NCI-H146 treated with DMSO at 0.1 percent for 48 hours (cell line): ENCODE results near the gene INO80.
"Not testable (repeated sequence)": the region's sequence is repeated elsewhere in the genome, so short reads cannot be mapped to it uniquely, and the experiment has no call there.

Experiments
- DNase-seq: peaks from one replicate; lab custom pipeline; 2025; ENCODE audit not compliant: unreplicated experiment; lab: John Stamatoyannopoulos, UW

INO80 gene

GRCh38 chr15:41115652-41116115, 396 bp downstream of the INO80 start:
- no peak for DNase-seq

- no peak for DNase-seq
These were observed 874 bp downstream of the INO80 start for GRCh38 chr15:41115161-41115651.

GRCh38 chr15:41106947-41107346, 9.1 kb downstream of the INO80 start:
- DNase-seq, result no peak

- DNase-seq, result no peak
These were observed 10.4 kb downstream of the INO80 start for GRCh38 chr15:41105348-41106334.

- DNase-seq, result no peak
These were observed 11.8 kb downstream of the INO80 start for GRCh38 chr15:41104234-41104633.

DNA sequence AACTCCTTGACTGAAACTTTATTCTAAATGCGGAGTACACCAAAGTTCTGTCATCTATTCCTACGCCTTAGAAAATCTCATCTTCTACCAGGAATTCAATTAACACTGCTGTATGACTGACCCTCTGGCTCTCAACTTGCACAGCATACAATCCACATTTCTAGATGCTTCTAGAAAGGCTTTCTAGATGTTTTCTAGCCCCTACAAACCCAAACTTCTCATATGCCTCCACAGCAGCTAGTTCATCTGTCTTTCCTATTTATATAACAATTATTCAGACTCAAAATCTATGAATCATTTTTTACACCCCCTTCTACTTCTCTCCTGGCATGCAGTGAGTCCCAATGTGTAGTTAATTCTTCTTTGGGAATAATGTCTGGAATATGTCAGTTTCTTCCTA, 13.2 kb downstream of the INO80 start:
- DNase-seq, result no peak

- DNase-seq, result no peak
These were observed 19.9 kb downstream of the INO80 start for GRCh38 chr15:41096178-41096577.

DNA sequence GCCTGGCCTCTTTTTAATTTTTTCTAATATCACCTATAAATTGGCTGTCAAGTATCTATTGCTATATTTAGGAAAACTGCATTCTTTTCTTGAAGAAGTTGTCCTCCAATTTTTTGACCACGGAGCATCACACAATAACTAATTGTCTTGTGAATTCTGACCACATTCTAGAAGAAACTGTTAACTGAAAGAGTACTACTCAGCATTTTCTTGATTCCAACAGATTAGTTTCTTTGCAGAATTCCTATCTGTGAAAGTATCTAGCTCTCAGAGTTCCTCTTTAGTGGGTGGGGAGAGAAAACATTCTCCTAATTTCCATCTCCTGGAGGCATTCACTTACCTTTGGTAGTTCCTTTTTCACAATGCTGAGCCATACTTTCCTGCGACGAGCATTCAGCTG, 31.1 kb downstream of the INO80 start:
- DNase-seq, result no peak

GRCh38 chr15:41080144-41080543, 35.9 kb downstream of the INO80 start:
- no peak for DNase-seq

DNA sequence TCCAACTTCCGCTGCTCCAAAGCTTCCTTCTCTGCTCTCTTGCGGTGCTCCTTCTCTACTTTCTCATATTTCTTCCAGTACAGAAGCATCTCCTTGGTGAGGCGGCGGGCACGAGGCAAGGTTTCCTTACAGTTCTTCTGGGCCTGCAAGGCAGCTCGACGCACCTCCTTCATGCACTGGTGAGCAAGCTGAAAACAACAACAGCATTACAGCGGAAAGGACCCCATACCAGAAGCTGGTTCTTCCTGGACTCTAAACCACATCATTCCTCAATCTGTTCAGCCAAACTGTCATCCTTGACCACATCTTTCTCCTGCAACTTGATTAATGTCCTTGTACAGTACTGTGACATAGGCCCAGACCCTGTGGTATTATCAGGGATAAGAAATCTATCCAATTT, 36.4 kb downstream of the INO80 start:
- no peak for DNase-seq

DNA sequence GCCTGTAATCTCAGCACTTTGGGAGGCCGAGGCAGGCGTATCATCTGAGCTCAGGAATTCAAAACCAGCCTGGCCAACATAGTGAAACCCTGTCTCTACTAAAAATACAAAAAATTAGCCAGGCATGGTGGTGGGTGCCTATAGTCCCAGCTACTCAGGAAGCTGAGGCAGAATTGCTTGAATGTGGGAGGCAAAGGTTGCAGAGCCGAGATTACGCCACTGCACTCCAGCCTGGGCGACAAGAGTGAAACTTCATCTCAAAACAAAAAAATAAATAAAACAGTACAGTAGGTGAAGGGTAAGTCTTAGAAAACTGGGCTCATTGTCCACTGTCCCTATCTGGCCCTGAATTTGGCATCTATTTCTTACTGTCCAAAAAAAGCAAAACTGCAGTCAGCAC, 37.2 kb downstream of the INO80 start:
- not testable (repeated sequence) for DNase-seq

DNA sequence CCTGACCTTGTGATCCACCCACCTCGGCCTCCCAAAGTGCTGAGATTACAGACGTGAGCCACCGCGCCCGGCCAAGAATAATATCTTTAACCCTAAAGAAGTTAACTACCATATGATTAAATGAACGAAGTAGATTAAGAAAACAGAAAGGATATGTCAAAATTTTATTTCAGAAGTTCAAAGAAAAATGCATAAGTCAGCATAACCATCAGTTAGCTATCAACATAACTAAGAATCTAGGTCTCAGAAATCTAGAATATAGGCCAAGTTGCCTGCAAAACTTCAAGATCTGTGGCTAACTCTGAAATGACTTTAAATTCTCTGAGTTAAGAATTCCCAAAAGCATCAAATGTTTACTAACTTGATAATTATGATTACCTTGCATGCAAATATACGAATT, 38.0 kb downstream of the INO80 start:
- DNase-seq, result no peak

DNA sequence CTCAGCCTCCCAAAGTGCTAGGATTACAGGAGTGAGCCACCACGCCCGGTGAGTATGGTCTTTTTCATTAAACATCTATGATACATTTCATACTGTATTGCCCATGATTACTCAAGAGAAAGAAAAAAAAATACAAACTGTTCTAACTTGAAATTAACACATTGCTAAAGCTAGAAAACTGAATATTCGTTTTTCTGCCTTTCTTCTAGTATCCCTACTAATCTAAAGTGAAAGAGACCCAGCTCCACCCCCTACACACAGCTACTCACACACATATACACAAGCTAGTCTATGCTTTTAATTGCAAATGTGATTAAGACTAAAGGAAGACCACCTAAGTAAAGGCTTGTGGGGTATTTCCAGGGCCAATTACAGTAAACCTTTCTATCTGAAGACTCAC, 43.1 kb downstream of the INO80 start:
- DNase-seq, result no peak

GRCh38 chr15:41072013-41072412, 44.1 kb downstream of the INO80 start:
- DNase-seq, result no peak

DNA sequence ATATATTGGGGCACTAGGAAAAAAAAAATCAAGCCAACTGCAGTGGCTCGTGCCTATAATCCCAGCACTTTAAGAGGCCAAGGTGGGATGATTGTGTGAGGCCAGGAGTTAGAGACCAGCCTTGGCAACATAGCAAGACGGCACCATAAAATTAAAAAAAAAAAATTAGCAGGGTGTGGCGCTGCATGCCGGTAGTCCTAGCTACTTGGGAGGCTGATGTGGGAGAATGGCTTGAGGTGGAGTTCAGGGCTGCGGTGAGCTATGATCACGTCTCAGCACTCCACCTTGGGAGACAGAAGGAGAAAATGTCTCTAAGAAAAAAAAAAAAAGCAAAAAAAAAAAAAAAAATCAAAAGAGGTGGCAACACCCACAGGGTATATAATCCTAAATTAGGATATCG, 49.6 kb downstream of the INO80 start:
- no peak for DNase-seq

DNA sequence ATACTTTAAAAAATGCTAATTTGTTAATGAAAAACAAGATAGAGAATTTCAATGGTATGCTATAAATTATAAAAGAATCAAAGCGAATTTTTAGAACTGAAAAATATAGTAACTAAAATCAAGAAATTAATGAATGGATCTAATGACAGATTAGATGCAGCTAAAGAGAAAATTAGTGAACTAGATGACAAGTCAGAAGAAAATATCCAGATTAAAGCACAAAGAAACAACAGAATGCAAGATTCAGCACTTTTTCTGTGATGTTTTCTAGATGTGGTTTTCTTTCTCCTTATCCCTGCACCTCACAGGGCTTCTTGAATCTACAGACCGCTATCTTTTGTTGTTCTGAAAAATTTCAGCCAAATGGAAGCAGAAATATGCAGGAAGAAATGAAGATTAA, 54.4 kb downstream of the INO80 start:
- no peak for DNase-seq

GRCh38 chr15:41060505-41060904, 55.6 kb downstream of the INO80 start:
- DNase-seq, result no peak

DNA sequence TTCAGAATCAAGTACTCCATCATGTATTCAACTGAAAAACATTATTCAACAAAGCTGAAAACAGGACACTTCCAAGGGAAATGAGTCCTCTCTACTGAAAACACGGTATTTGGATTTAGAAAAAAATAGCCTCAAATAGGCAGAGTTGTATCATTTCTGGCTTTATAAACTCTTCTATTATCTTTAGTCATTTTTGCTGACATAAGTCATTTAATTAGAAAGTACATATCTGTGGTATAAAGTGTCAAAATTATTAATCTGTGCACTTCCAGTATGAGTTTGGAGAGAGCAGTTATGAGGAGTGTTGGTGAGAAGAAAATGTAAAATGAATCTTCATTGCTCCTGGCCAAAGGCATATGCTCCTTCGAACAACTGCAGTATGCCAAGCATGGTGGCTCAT, 59.3 kb downstream of the INO80 start:
- no peak for DNase-seq

GRCh38 chr15:41055706-41056105, 60.4 kb downstream of the INO80 start:
- DNase-seq, result no peak

DNA sequence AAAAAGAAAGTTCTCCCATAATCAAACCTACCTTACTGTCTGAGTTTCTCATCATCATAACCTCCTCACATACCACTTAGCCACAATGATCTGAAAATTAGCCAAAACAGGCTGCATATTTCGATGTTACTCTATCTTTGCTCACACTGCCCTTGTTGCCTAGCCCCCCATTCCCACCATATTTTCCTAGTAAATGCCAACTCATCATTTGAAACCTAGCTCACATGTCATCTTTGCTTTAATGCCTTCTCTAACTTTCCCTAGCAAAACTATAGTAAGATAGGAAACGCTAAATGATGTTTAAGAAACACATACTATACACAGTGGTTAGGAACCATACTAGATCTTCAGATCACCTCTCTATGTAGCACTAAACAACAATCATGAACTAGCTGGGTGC, 64.9 kb downstream of the INO80 start:
- DNase-seq, result no peak

DNA sequence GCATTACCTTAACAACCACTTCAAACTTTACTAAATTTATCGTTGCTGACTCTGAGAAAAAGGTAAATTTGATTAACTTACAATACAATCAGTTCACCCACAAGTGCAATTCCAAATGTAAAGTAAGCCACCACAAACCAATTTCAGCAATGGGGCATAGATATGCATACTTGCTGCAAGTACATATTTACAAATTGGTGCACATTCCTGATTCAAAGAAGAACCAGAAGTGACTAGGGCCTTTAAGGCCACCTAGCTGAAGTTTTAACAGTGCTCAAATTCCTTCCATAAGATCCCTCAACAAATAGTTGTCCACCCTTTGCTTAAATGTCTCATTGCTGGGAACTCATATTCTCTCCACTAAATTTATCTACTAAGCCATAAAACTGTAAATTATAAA, 67.2 kb downstream of the INO80 start:
- DNase-seq, result no peak

- no peak for DNase-seq
These were observed 67.7 kb downstream of the INO80 start for GRCh38 chr15:41048397-41048796.

- DNase-seq, result no peak
These were observed 68.6 kb downstream of the INO80 start for GRCh38 chr15:41047474-41047873.
